MCF 10A (cell line): ENCODE data around the gene UBE2Z. TPM values are rescaled to one million over a fixed set of nuclear protein-coding genes. Genes with fewer than 3 reads are reported as not detected.
"Not testable (repeated sequence)": the region's sequence is repeated elsewhere in the genome, so short reads cannot be mapped to it uniquely, and the experiment has no call there.

ENCODE experiments used
- BruUV-seq: library from RNA; stranded (reverse); fragments of 400-500 nt; replicated peaks from 2 replicates; lab custom pipeline; 2021; lab: Mats Ljungman, UMichigan
- CTCF ChIA-PET: fragments of 300-600 bp; sonication (Branson Sonifier 250); formaldehyde crosslinking; extraction: SDS; loops from one replicate; lab custom pipeline; 2021; ENCODE audit warnings: antibody characterized with exemption, inconsistent platforms; lab: Yijun Ruan, JAX
- POLR2A ChIA-PET: fragments of 300-600, 350-650 bp; sonication (Branson Sonifier 250); formaldehyde crosslinking; extraction: SDS; loops from one replicate; lab custom pipeline; 2020; ENCODE audit warnings: antibody characterized with exemption, inconsistent platforms; lab: Yijun Ruan, JAX
- DNase-seq: peaks from one replicate; pipeline ENCODE4 v3.0.0-alpha.2; 2018; ENCODE audit not compliant: unreplicated experiment
- H3K27ac Mint-ChIP-seq: one replicate; pipeline ENCODE4 v1.8.0; 2022; ENCODE audit warnings: mild to moderate bottlenecking, low read depth, mixed read lengths; ENCODE audit not compliant: unreplicated experiment
- H3K27me3 Mint-ChIP-seq: one replicate; pipeline ENCODE4 v1.8.0; 2022; ENCODE audit warnings: mixed read lengths; ENCODE audit not compliant: insufficient read depth, unreplicated experiment
- H3K36me3 Mint-ChIP-seq: one replicate; pipeline ENCODE4 v1.8.0; 2022; ENCODE audit warnings: mild to moderate bottlenecking, moderate library complexity, mixed read lengths; ENCODE audit not compliant: insufficient read depth, unreplicated experiment
- H3K4me1 Mint-ChIP-seq: one replicate; pipeline ENCODE4 v1.8.0; 2022; ENCODE audit warnings: mixed read lengths; ENCODE audit not compliant: insufficient read depth, unreplicated experiment
- H3K4me3 Mint-ChIP-seq: one replicate; pipeline ENCODE4 v1.8.0; 2022; ENCODE audit warnings: mild to moderate bottlenecking, moderate library complexity, mixed read lengths; ENCODE audit not compliant: unreplicated experiment
- H3K9me3 Mint-ChIP-seq: one replicate; pipeline ENCODE4 v1.8.0; 2022; ENCODE audit warnings: mixed read lengths; ENCODE audit not compliant: unreplicated experiment
- intact Hi-C: fragments of 100-400 bp; cut with micrococcal nuclease; formaldehyde crosslinking; loops from 2 replicates; pipeline ENCODE4 v1.14.1; 2022
- total RNA-seq: library from RNA; stranded (reverse); gene quantifications from 2 replicates; pipeline ENCODE4 v1.2.3, GENCODE V29; 2022
- TF ChIP-seq, protein P1 (sequence below): fragments of 200-600 bp; IDR thresholded peaks from one replicate; pipeline ENCODE4 v1.8.0; 2022; ENCODE audit warnings: antibody characterized with exemption, mild to moderate bottlenecking; ENCODE audit not compliant: unreplicated experiment

The UBE2Z gene
- total RNA-seq, 1 experiment from 2014 or later: 106 TPM

GRCh38 chr17:48871551-48872351, 36.5 kb upstream of the UBE2Z start:
- Mint-ChIP-seq H3K9me3 (no peaks in the 10 kb centered on the region), H3K27ac (no peak overlapping the region), H3K4me1 (no peaks in the 10 kb centered on the region), H3K4me3 (no peak overlapping the region), H3K36me3 (no peaks in the 10 kb centered on the region), H3K27me3 (no peaks in the 10 kb centered on the region)
- BruUV-seq: no TSS peak
- intact Hi-C loops: no loop called here
- TF ChIP-seq, protein P1, sequence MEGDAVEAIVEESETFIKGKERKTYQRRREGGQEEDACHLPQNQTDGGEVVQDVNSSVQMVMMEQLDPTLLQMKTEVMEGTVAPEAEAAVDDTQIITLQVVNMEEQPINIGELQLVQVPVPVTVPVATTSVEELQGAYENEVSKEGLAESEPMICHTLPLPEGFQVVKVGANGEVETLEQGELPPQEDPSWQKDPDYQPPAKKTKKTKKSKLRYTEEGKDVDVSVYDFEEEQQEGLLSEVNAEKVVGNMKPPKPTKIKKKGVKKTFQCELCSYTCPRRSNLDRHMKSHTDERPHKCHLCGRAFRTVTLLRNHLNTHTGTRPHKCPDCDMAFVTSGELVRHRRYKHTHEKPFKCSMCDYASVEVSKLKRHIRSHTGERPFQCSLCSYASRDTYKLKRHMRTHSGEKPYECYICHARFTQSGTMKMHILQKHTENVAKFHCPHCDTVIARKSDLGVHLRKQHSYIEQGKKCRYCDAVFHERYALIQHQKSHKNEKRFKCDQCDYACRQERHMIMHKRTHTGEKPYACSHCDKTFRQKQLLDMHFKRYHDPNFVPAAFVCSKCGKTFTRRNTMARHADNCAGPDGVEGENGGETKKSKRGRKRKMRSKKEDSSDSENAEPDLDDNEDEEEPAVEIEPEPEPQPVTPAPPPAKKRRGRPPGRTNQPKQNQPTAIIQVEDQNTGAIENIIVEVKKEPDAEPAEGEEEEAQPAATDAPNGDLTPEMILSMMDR: no peak
- DNase-seq: no peak
- POLR2A ChIA-PET: interaction anchor here (0.7 to 1.2 kb wide), 2 partner anchors 21 to 786 kb away, joined by 3 read pairs; partner anchors contain the start of gene ATP5MC1
- CTCF ChIA-PET: interaction anchor here (0.6 to 4.7 kb wide), 8 partner anchors 8 to 161 kb away, joined by 3 to 23 read pairs (median 4); no protein-coding TSS in a partner anchor

DNA sequence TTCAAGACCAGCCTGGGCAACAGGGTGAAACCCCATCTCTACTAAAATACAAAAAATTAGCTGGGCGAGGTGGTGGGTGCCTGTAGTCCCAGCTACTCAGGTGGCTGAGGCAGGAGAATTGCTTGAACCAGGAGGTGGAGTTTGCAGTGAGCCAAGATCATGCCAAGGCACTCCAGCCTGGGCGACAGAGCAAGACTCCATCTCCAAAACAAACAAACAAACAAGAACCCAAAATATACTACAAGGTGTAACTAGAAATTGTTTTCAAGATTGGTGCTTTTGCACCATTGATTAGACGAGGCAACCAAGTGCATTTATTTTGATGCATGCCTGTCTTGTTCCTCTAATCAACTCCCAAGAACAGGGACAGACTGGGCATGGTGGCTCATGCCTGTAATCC, 35.8 kb upstream of the UBE2Z start:
- CTCF ChIA-PET: interaction anchor here (0.6 to 4.7 kb wide), 3 partner anchors 10 to 67 kb away, joined by 3 to 23 read pairs (median 8); no protein-coding TSS in a partner anchor
- H3K27ac Mint-ChIP-seq, intact Hi-C loops, H3K4me3 Mint-ChIP-seq, BruUV-seq, H3K4me1 Mint-ChIP-seq, H3K36me3 Mint-ChIP-seq, DNase-seq, H3K27me3 Mint-ChIP-seq, H3K9me3 Mint-ChIP-seq: not testable (repeated sequence)
- POLR2A ChIA-PET: interaction anchor here (0.7 kb wide), 1 partner anchor 786 kb away, joined by 3 read pairs; no protein-coding TSS in a partner anchor

GRCh38 chr17:48873209-48873608, 35.0 kb upstream of the UBE2Z start:
- Mint-ChIP-seq H3K4me1 (no peaks in the 10 kb centered on the region), H3K9me3 (no peaks in the 10 kb centered on the region), H3K27ac (no peak overlapping the region), H3K36me3 (no peaks in the 10 kb centered on the region), H3K27me3 (no peaks in the 10 kb centered on the region), H3K4me3 (no peak overlapping the region)
- TF ChIP-seq, protein P1: no peak
- no peak for DNase-seq
- intact Hi-C loops: no loop called here
- ChIA-PET POLR2A (interaction anchor here (1.2 kb wide), 1 partner anchor 9 kb away, joined by 5 read pairs; no protein-coding TSS in a partner anchor), CTCF (interaction anchor here (0.6 to 4.7 kb wide), 6 partner anchors 11 to 527 kb away, joined by 3 to 23 read pairs (median 4); no protein-coding TSS in a partner anchor)
- no TSS peak for BruUV-seq

- DNase-seq: no peak
- intact Hi-C loops: no loop called here
- TF ChIP-seq, protein P1: no peak
- no peaks in the 10 kb centered on the region for H3K4me1 Mint-ChIP-seq
- POLR2A ChIA-PET: interaction anchor here (1.2 kb wide), 1 partner anchor 9 kb away, joined by 5 read pairs; no protein-coding TSS in a partner anchor
- no peak overlapping the region for H3K4me3 Mint-ChIP-seq
- no peaks in the 10 kb centered on the region for H3K9me3 Mint-ChIP-seq
- H3K27me3 Mint-ChIP-seq: no peaks in the 10 kb centered on the region
- no TSS peak for BruUV-seq
- CTCF ChIA-PET: interaction anchor here (0.5 to 4.7 kb wide), 8 partner anchors 11 to 526 kb away, joined by 3 to 23 read pairs (median 4); no protein-coding TSS in a partner anchor
- no peak overlapping the region for H3K27ac Mint-ChIP-seq
- H3K36me3 Mint-ChIP-seq: no peaks in the 10 kb centered on the region
These were observed 34.3 kb upstream of the UBE2Z start for GRCh38 chr17:48873696-48874443.
